Measurements from ENCODE around the gene ID1. TPM values are rescaled to one million over a fixed set of nuclear protein-coding genes. Genes with fewer than 3 reads are reported as not detected.
A peak's percentile ranks its signal among the peaks of the same experiment; 100 is the strongest.

ID1 gene
- total and polyA plus RNA-seq, 2 of the 13 experiments (the other 11 are each of a cell fraction or from before 2014, with no cell fraction given): 320 to 419 TPM

- no peak for TF ChIP-seq ZMAT5 (CRISPR knock-in tag; IDR thresholded peaks at IDR 0.05; ENCODE audit: borderline replicate concordance, low read depth)
- peak; percentile 83 for TF ChIP-seq ZNF362 (CRISPR knock-in tag; IDR thresholded peaks at IDR 0.05; ENCODE audit: borderline replicate concordance)
- no peak for TF ChIP-seq RFX5 (IDR thresholded peaks at IDR 0.05; ENCODE audit: low read depth, low read length)
- no peak for TF ChIP-seq PAWR (CRISPR knock-in tag; IDR thresholded peaks at IDR 0.05; ENCODE audit: borderline replicate concordance)
- TF ChIP-seq ZNF782 (CRISPR knock-in tag; IDR thresholded peaks at IDR 0.05; ENCODE audit: borderline replicate concordance): no peak
- peak; percentile 64; the same call in 1 of the 2 replicates for TF ChIP-seq SP5 (CRISPR knock-in tag; IDR thresholded peaks at IDR 0.05; ENCODE audit: borderline replicate concordance, low read depth)
- peak; percentile 77 for TF ChIP-seq ZGPAT (CRISPR knock-in tag; IDR thresholded peaks at IDR 0.05)
- TF ChIP-seq GATAD2A (CRISPR knock-in tag; IDR thresholded peaks at IDR 0.05): peak; percentile 78
- no peak for TF ChIP-seq ZFP90 (CRISPR knock-in tag; IDR thresholded peaks at IDR 0.05; ENCODE audit: borderline replicate concordance)
- 0 out of 2 replicates have a peak, but pooled peaks have one; percentile 26 for TF ChIP-seq ZNF44 (CRISPR knock-in tag; IDR thresholded peaks at IDR 0.05)
- no peak for TF ChIP-seq ZNF564 (CRISPR knock-in tag; IDR thresholded peaks at IDR 0.05)
- no peak for TF ChIP-seq GTF3A (CRISPR knock-in tag; conservative IDR thresholded peaks at IDR 0.05)
- no peak; the same call in 1 of the 2 replicates for TF ChIP-seq HNF4G (IDR thresholded peaks at IDR 0.05; ENCODE audit: borderline replicate concordance, low read depth, low read length)
- TF ChIP-seq HNF4G (CRISPR knock-in tag; IDR thresholded peaks at IDR 0.05; ENCODE audit: borderline replicate concordance, low read depth): no peak
- no peak for TF ChIP-seq ELF1 (CRISPR knock-in tag; IDR thresholded peaks at IDR 0.05)
- 0 out of 2 replicates have a peak, but pooled peaks have one; percentile 24 for TF ChIP-seq DNMT1 (CRISPR knock-in tag; IDR thresholded peaks at IDR 0.05)
- TF ChIP-seq CEBPG (CRISPR knock-in tag; IDR thresholded peaks at IDR 0.05): peak; percentile 87
- peak; percentile 57; the same call in 1 of the 2 replicates for TF ChIP-seq POLR2G (IDR thresholded peaks at IDR 0.05; ENCODE audit: low read depth, low read length)
- no peak for TF ChIP-seq ZBTB44 (CRISPR knock-in tag; IDR thresholded peaks at IDR 0.05)
- peak; percentile 35 for TF ChIP-seq PAXIP1 (CRISPR knock-in tag; conservative IDR thresholded peaks at IDR 0.05)
Observed at GRCh38 chr20:31593221-31594001, 11.7 kb upstream of the ID1 start (continued).

All from HepG2 (cell line).